Activated CD8-positive, alpha-beta T cell treated with anti-CD3 and anti-CD28 coated beads for 36 hours (primary cell): ENCODE results near the gene LAMA1. TPM values are rescaled to one million over a fixed set of nuclear protein-coding genes. Genes with fewer than 3 reads are reported as not detected.

Source experiments
- ATAC-seq: fragments of 200-7000 bp; cut with Tn5 transposase; one replicate; pipeline ENCODE4 v1.10.0; 2021; ENCODE audit warnings: mild to moderate bottlenecking, moderate library complexity
- CTCF ChIA-PET: fragments of 350-600 bp; sonication (Branson Sonifier 250); formaldehyde crosslinking; loops from one replicate; lab custom pipeline; 2021; ENCODE audit warnings: antibody characterized with exemption; lab: Charles Lee
- POLR2A ChIA-PET: fragments of 350-600 bp; sonication (Branson Sonifier 250); formaldehyde crosslinking; loops from one replicate; lab custom pipeline; 2021; ENCODE audit warnings: antibody characterized with exemption; lab: Charles Lee
- DNase-seq: peaks from one replicate; pipeline ENCODE4 v3.0.0-alpha.2; 2020
- H3K27ac Mint-ChIP-seq: one replicate; pipeline ENCODE4 v1.8.0; 2021; ENCODE audit warnings: mild to moderate bottlenecking, mixed read lengths
- H3K27me3 Mint-ChIP-seq: one replicate; pipeline ENCODE4 v1.8.0; 2021; ENCODE audit warnings: mixed read lengths
- H3K36me3 Mint-ChIP-seq: one replicate; pipeline ENCODE4 v1.8.0; 2021; ENCODE audit warnings: low read depth, mixed read lengths
- H3K4me1 Mint-ChIP-seq: one replicate; pipeline ENCODE4 v1.8.0; 2021; ENCODE audit warnings: low read depth, mixed read lengths
- H3K4me3 Mint-ChIP-seq: one replicate; pipeline ENCODE4 v1.8.0; 2021; ENCODE audit warnings: mild to moderate bottlenecking, moderate library complexity, mixed read lengths
- H3K9me3 Mint-ChIP-seq: one replicate; pipeline ENCODE4 v1.8.0; 2021; ENCODE audit warnings: mixed read lengths
- CTCF ChIP-seq: fragments of 200-600 bp; IDR thresholded peaks from one replicate; pipeline ENCODE4 v1.8.0; 2022; ENCODE audit warnings: antibody characterized with exemption, mild to moderate bottlenecking
- intact Hi-C: fragments of 100-400 bp; cut with micrococcal nuclease; formaldehyde crosslinking; loops from one replicate; pipeline ENCODE4 v1.10.0; 2022
- total RNA-seq, 2 experiments: library from RNA; stranded (reverse); gene quantifications; one replicate each; pipeline ENCODE4 v1.2.3, GENCODE V29; 2021

LAMA1 gene
- total RNA-seq, 2 experiments from 2014 or later, result not detected

DNA sequence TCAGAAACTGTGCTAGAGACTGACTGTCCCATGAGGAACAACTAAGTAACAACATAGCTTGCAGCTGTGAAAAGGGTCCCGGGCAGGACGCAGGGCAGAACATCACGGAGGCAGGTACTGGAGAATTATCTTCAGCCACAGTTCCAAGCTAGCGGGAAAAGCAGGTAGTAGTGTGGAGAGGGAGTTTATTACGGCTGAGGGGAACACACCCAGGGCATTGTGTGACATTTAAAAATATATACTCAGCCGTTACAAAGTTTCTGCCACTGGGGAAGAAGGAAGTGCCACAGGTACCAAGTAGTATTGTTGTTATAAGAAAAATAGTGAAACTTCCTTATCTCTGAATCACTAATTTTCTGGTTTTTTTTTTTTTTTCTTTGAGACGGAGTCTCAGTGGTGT lies 179.6 kb downstream of the LAMA1 start:
- peaks cover 6% of the 10 kb centered on the region for H3K27me3 Mint-ChIP-seq
- POLR2A ChIA-PET, result no interaction called here
- intact Hi-C loops, result no loop called here
- H3K4me3 Mint-ChIP-seq, result no peak overlapping the region
- ATAC-seq (no peak), DNase-seq (no peak)
- CTCF ChIA-PET, result no interaction called here
- H3K9me3 Mint-ChIP-seq, result peaks cover 6% of the 10 kb centered on the region
- H3K36me3 Mint-ChIP-seq, result no peaks in the 10 kb centered on the region
- H3K27ac Mint-ChIP-seq, result no peak overlapping the region
- no peak for TF ChIP-seq CTCF
- no peaks in the 10 kb centered on the region for H3K4me1 Mint-ChIP-seq

DNA sequence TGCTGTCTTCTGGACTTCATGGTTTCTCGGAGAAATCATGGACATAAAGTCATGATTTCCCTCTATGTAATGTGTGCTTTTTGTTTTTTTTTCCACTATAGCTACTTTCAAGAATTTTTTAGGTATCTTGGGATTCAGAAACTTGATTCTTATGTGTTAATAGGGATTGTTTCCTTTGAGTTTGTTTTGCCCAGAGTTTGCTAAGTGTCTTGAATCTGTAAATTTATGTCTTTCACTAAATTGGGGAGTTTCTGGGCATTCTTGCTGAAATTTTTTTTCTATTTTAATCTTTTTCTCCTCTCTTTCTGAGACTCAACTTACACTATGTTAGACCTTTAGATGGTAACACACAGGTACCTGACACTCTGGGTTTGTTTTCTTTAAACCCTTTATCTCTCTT lies 182.7 kb downstream of the LAMA1 start:
- peaks cover 6% of the 10 kb centered on the region for H3K9me3 Mint-ChIP-seq
- CTCF ChIA-PET, result interaction anchor here (0.7 kb wide), 1 partner anchor 659 kb away, joined by 3 read pairs; no protein-coding TSS in a partner anchor
- H3K27ac Mint-ChIP-seq, result no peak overlapping the region
- no peaks in the 10 kb centered on the region for H3K4me1 Mint-ChIP-seq
- intact Hi-C loops, result no loop called here
- H3K27me3 Mint-ChIP-seq, result peaks cover 6% of the 10 kb centered on the region
- no peak for DNase-seq
- no peak for ATAC-seq
- POLR2A ChIA-PET, result no interaction called here
- no peak overlapping the region for H3K4me3 Mint-ChIP-seq
- no peak for TF ChIP-seq CTCF
- H3K36me3 Mint-ChIP-seq, result no peaks in the 10 kb centered on the region

GRCh38 chr18:6929370-6930102 lies 188.1 kb downstream of the LAMA1 start:
- POLR2A ChIA-PET, result no interaction called here
- CTCF ChIA-PET, result no interaction called here
- no peak overlapping the region for H3K4me3 Mint-ChIP-seq
- no peaks in the 10 kb centered on the region for H3K27me3 Mint-ChIP-seq
- ATAC-seq (no peak), DNase-seq (no peak)
- no peak overlapping the region for H3K27ac Mint-ChIP-seq
- H3K4me1 Mint-ChIP-seq, result no peaks in the 10 kb centered on the region
- H3K36me3 Mint-ChIP-seq, result no peaks in the 10 kb centered on the region
- no peaks in the 10 kb centered on the region for H3K9me3 Mint-ChIP-seq
- intact Hi-C loops, result no loop called here
- no peak for TF ChIP-seq CTCF

- Mint-ChIP-seq H3K4me3 (no peak overlapping the region), H3K4me1 (no peaks in the 10 kb centered on the region), H3K27me3 (no peaks in the 10 kb centered on the region), H3K36me3 (no peaks in the 10 kb centered on the region), H3K27ac (no peak overlapping the region), H3K9me3 (no peaks in the 10 kb centered on the region)
- ChIA-PET CTCF (no interaction called here), POLR2A (no interaction called here)
- DNase-seq, result no peak
- ATAC-seq, result no peak
- TF ChIP-seq CTCF, result no peak
- intact Hi-C loops, result no loop called here
These were observed 189.2 kb downstream of the LAMA1 start for GRCh38 chr18:6928359-6928758.

DNA sequence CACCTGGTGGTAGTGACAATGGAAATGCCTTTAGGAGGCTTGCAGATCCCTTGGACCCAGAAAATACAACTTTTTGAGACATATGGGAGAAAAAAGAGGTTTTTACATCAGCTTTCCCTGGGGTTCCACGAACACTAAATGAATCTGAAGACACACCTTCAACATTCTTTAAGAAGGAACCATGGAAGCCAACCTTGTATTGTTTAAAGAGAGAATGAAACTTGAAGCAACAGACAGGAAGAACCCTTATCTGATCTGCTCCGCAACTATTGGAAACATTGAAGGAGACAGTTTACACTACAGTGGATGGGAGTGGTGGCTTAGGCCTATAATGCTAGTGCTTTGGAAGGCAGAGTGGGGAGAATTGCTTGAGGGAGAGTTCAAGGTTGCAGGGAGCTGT lies 190.4 kb downstream of the LAMA1 start:
- no peaks in the 10 kb centered on the region for H3K9me3 Mint-ChIP-seq
- no peaks in the 10 kb centered on the region for H3K27me3 Mint-ChIP-seq
- DNase-seq (no peak), ATAC-seq (no peak)
- H3K4me3 Mint-ChIP-seq, result no peak overlapping the region
- intact Hi-C loops, result no loop called here
- ChIA-PET CTCF (no interaction called here), POLR2A (no interaction called here)
- H3K27ac Mint-ChIP-seq, result no peak overlapping the region
- TF ChIP-seq CTCF, result no peak
- no peaks in the 10 kb centered on the region for H3K4me1 Mint-ChIP-seq
- no peaks in the 10 kb centered on the region for H3K36me3 Mint-ChIP-seq
